ENCODE results near the gene WNT4. TPM values are rescaled to one million over a fixed set of nuclear protein-coding genes. Genes with fewer than 3 reads are reported as not detected.

WNT4 gene
- total and polyA plus RNA-seq, 10 of the 15 experiments (the other 5 are each of a cell fraction or from before 2014, with no cell fraction given) = 0.01 TPM; not detected in 9

DNA sequence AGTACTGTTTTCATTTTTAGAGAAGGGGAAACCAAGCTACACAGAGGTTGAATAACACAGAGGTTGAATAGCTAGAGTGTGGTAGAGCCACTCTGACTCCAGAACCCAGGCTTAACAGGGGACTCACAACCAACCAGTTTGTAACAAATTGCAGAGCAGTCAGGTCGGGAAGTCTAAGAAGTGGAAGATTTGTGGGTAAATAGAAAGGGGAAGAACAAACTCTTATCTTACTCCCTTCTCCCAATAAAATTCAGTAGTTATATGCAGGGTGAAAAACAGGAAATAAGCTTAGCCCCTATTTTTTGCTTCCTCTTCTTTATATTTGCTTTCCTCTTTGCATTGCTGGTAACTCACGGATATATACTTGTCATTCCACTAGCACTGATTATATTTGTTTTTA lies 67.2 kb downstream of the WNT4 start:
- no TSS peak for BruUV-seq (replicated peaks)
- TF ChIP-seq MEF2A (IDR thresholded peaks at IDR 0.05; ENCODE audit: insufficient read depth, low read depth, low read length) (no peak), ZNF207 (IDR thresholded peaks at IDR 0.05; ENCODE audit: borderline replicate concordance) (no peak)
- TF ChIP-seq, protein P1, sequence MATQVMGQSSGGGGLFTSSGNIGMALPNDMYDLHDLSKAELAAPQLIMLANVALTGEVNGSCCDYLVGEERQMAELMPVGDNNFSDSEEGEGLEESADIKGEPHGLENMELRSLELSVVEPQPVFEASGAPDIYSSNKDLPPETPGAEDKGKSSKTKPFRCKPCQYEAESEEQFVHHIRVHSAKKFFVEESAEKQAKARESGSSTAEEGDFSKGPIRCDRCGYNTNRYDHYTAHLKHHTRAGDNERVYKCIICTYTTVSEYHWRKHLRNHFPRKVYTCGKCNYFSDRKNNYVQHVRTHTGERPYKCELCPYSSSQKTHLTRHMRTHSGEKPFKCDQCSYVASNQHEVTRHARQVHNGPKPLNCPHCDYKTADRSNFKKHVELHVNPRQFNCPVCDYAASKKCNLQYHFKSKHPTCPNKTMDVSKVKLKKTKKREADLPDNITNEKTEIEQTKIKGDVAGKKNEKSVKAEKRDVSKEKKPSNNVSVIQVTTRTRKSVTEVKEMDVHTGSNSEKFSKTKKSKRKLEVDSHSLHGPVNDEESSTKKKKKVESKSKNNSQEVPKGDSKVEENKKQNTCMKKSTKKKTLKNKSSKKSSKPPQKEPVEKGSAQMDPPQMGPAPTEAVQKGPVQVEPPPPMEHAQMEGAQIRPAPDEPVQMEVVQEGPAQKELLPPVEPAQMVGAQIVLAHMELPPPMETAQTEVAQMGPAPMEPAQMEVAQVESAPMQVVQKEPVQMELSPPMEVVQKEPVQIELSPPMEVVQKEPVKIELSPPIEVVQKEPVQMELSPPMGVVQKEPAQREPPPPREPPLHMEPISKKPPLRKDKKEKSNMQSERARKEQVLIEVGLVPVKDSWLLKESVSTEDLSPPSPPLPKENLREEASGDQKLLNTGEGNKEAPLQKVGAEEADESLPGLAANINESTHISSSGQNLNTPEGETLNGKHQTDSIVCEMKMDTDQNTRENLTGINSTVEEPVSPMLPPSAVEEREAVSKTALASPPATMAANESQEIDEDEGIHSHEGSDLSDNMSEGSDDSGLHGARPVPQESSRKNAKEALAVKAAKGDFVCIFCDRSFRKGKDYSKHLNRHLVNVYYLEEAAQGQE (IDR thresholded peaks at IDR 0.05; ENCODE audit: low read depth, low read length) = no peak
- RAD21 ChIA-PET (ENCODE audit: unreplicated experiment) = interaction anchor here (0.6 to 1.6 kb wide), 3 partner anchors 17 to 51 kb away, joined by 3 to 4 read pairs (median 4); no protein-coding TSS in a partner anchor
- Histone ChIP-seq H3K4me1 (ENCODE audit: control insufficient read depth, insufficient read depth, low read length) (peaks cover 48% of the 10 kb centered on the region), H3K79me2 (ENCODE audit: control insufficient read depth, insufficient read depth, low read length) (peaks cover 89% of the 10 kb centered on the region), H3K9ac (ENCODE audit: control insufficient read depth, insufficient read depth, low read length) (no peak overlapping the region), H2AFZ (ENCODE audit: control insufficient read depth, low read depth, low read length) (no peak overlapping the region), H3K27ac (ENCODE audit: control insufficient read depth, insufficient read depth) (0 out of 2 replicates have a peak overlapping the region, but pooled peaks have one; percentile 3), H3K27me3 (replicated peaks in 1 of 2; ENCODE audit: control insufficient read depth in 2 of 2, insufficient read depth in 2 of 2, low read length in 1 of 2) (no peaks in the 10 kb centered on the region), H3K4me2 (ENCODE audit: control insufficient read depth, insufficient read depth) (peak overlapping the region; percentile 56), H3K36me3 (ENCODE audit: control insufficient read depth in 2 of 2, insufficient read depth in 2 of 2, low read length in 1 of 2) (peaks cover 1 to 20% of the 10 kb centered on the region in 2 experiments), H3K4me3 (no peak overlapping the region), H4K20me1 (ENCODE audit: control insufficient read depth, insufficient read depth) (peaks cover 11% of the 10 kb centered on the region; the same call in 1 of the 2 replicates), H3K9me3 (replicated peaks; ENCODE audit: control insufficient read depth, insufficient read depth, low read length) (no peaks in the 10 kb centered on the region)
- SMC1A ChIA-PET (ENCODE audit: uncharacterized antibody, unreplicated experiment) = interaction anchor here (0.9 to 2.4 kb wide), 5 partner anchors 10 to 53 kb away, joined by 3 to 10 read pairs (median 6); no protein-coding TSS in a partner anchor
- intact Hi-C loops (cut with micrococcal nuclease; ENCODE audit: unreplicated experiment) = no loop called here
- 3% methylated on average over 2 of the region's 2 CpGs for WGBS (ENCODE audit: insufficient coverage, insufficient replicate concordance, low lambda C conversion rate, missing lambda C conversion rate)
- POLR2A ChIA-PET = interaction anchor here (0.6 kb wide), 1 partner anchor 30 kb away, joined by 3 read pairs; no protein-coding TSS in a partner anchor
- CTCF ChIA-PET = no interaction called here
- ATAC-seq (peak; percentile 56), DNase-seq (ENCODE audit: low read depth, low spot score) (no peak), FAIRE-seq (no peak)
- in situ Hi-C loops (cut with MboI) = no loop called here
